ENCODE data around the gene PRAMEF15. TPM values are rescaled to one million over a fixed set of nuclear protein-coding genes. Genes with fewer than 3 reads are reported as not detected.
"Not testable (repeated sequence)": the region's sequence is repeated elsewhere in the genome, so short reads cannot be mapped to it uniquely, and the experiment has no call there.

The PRAMEF15 gene
- total RNA-seq, 2 donors from 2014 or later: not detected

DNA sequence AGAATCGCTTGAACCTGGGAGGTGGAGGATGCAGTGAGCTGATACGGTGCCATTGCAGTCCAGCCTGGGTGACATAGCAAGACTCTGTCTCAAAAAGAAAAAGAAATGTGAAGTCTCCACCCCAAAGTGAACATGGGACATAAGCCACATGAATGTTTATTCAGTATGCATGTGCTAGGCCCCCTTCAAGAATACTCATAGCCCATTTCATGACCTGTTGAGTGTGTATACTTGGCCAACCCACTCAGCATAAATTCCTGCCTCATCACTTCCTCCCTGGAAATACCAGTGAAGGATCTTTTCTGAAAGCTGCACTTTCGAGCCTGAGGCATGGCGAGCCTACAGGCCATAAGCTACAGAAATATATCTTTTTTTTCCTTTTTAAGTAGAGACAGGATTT lies 49.5 kb downstream of the PRAMEF15 start:
- not testable (repeated sequence) for H3K4me1 Mint-ChIP-seq (ENCODE audit: low read depth in 2 of 2); H3K4me3 Mint-ChIP-seq; H3K27me3 Mint-ChIP-seq; H3K9me3 Mint-ChIP-seq; DNase-seq (ENCODE audit: low spot score); H3K36me3 Mint-ChIP-seq; ATAC-seq; H3K27ac Mint-ChIP-seq

DNA sequence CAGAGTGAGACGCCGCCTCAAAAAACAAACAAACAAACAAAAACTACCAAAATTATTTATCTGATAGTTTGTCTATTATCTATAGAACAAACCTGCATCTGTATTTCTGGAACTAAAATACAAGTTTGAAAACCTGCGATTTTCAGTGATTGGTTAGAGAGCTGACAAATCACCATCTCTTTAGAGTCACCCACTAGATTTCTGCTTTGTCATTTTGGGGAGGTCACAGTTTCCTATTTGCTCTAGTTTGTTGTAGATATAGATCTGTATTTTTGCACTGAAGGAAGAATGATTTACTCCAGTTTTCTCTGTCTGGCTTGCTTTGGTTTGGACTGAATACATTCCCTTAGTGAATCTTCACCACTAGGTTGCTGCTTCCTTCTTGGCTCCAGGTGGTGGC lies 51.2 kb downstream of the PRAMEF15 start:
- H3K9me3 Mint-ChIP-seq; H3K36me3 Mint-ChIP-seq; DNase-seq (ENCODE audit: low spot score); H3K4me3 Mint-ChIP-seq; H3K4me1 Mint-ChIP-seq (ENCODE audit: low read depth in 2 of 2); ATAC-seq; H3K27ac Mint-ChIP-seq; H3K27me3 Mint-ChIP-seq: not testable (repeated sequence)

DNA sequence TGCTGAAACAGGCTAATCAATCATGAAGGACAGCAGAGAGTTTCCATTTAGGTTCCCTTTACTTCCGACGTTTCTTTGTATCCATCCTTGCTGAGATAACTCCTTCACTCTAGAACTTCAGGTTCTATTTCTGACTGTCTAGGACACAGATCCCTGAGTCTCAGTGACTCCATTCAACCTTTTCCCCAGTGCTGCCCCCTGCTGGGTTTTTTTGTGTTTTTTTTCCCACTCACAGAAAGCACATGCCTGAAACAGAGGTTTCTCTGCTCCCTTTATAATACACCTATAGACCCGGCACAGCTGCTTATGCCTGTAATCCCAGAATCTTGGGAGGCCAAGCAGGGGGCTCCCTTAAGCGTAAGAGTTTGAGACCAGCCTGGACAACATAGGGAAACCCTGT lies 53.2 kb downstream of the PRAMEF15 start:
- DNase-seq (ENCODE audit: low spot score); H3K9me3 Mint-ChIP-seq: not testable (repeated sequence)

More for the DNA sequence above, 53.2 kb downstream of the PRAMEF15 start:
- not testable (repeated sequence) for H3K4me3 Mint-ChIP-seq; H3K27me3 Mint-ChIP-seq; ATAC-seq; H3K4me1 Mint-ChIP-seq (ENCODE audit: low read depth in 2 of 2); H3K27ac Mint-ChIP-seq; H3K36me3 Mint-ChIP-seq

Other genes with a start within 250 kb of the PRAMEF15 start
- not detected for gene PRAMEF25, start 244.8 kb upstream of the PRAMEF15 start, total RNA-seq
- not detected for gene HNRNPCL2, start 198.7 kb upstream of the PRAMEF15 start, total RNA-seq
- not detected for gene PRAMEF26, start 159.6 kb upstream of the PRAMEF15 start, total RNA-seq
- gene HNRNPCL4, start 149.9 kb upstream of the PRAMEF15 start, total RNA-seq: not detected
- gene PRAMEF9, start 143.7 kb upstream of the PRAMEF15 start, total RNA-seq: not detected
- not detected for gene PRAMEF13, start 114.2 kb upstream of the PRAMEF15 start, total RNA-seq
- not detected for gene PRAMEF18, start 89.4 kb upstream of the PRAMEF15 start, total RNA-seq
- gene PRAMEF5, start 61.4 kb upstream of the PRAMEF15 start, total RNA-seq: not detected
- not detected for gene PRAMEF8, start 30.4 kb upstream of the PRAMEF15 start, total RNA-seq
- not detected for gene PRAMEF33, start 12.0 kb upstream of the PRAMEF15 start, total RNA-seq
- not detected for gene PRAMEF14, start 31.6 kb downstream of the PRAMEF15 start, total RNA-seq
- gene PRAMEF19, start 56.4 kb downstream of the PRAMEF15 start, total RNA-seq: not detected
- not detected for gene PRAMEF17, start 74.1 kb downstream of the PRAMEF15 start, total RNA-seq
- not detected for gene PRAMEF20, start 94.9 kb downstream of the PRAMEF15 start, total RNA-seq
- not detected for gene LRRC38, start 198.4 kb downstream of the PRAMEF15 start, total RNA-seq

Measured in natural killer cell treated with Interleukin-12 subunit alpha and Interleukin-12 subunit beta and Interleukin-15 and Interleukin-18, amount 100 ng/mL, for 72 hours (primary cell).